ENCODE data around the gene MRPL23. TPM values are rescaled to one million over a fixed set of nuclear protein-coding genes. Genes with fewer than 3 reads are reported as not detected.

The MRPL23 gene
- total RNA-seq, 2 experiments from 2014 or later = 31.1 to 38.3 TPM

DNA sequence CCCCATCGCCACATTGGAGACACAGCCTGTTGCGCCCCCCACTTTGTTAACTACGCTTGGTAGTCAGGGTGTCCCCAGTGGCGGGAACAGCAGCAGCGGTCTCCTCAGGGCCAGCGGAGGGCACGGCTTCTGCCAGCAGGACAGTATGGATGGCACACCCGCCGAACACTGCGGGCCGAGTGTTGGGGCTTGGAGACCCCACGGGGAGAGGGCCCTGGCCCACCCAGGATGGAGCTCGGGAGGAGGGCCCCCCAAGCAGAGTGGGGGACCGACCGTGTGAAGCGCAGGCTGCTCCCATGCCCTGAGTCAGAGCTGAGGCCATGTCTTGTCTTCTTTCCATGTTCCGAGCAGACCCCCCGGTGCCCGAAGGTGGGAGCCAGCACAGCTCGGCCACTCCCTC lies 17.8 kb downstream of the MRPL23 start:
- CTCF ChIA-PET = interaction anchor here (0.8 kb wide), 1 partner anchor 271 kb away, joined by 3 read pairs; no protein-coding TSS in a partner anchor
- H3K9me3 Mint-ChIP-seq = no peaks in the 10 kb centered on the region
- Histone ChIP-seq H3K4me1 (ENCODE audit: insufficient read depth, low read length) (no peaks in the 10 kb centered on the region), H3K9me3 (ENCODE audit: control insufficient read depth in 1 of 2, insufficient read depth in 1 of 2, low read length in 2 of 2) (no peaks in the 10 kb centered on the region), H3K27ac (ENCODE audit: low read depth in 1 of 2, low read length in 2 of 2) (no peak overlapping the region), H3K27me3 (ENCODE audit: control insufficient read depth in 1 of 2, insufficient read depth in 2 of 2, low read length in 2 of 2) (no peaks in the 10 kb centered on the region), H3K36me3 (ENCODE audit: insufficient read depth, low read length) (no peaks in the 10 kb centered on the region), H3K4me3 (ENCODE audit: low read length) (no peak overlapping the region)
- intact Hi-C loops (cut with DNase I, micrococcal nuclease) = no loop called here
- TF ChIP-seq CTCF (IDR thresholded peaks at IDR 0.05) = no peak
- POLR2A ChIA-PET = no interaction called here
- DNase-seq (no peak), ATAC-seq (ENCODE audit: poor library complexity) (no peak)
- no peak overlapping the region for H3K27ac Mint-ChIP-seq
- H3K4me3 Mint-ChIP-seq = no peak overlapping the region
- H3K4me1 Mint-ChIP-seq (ENCODE audit: low read depth) = no peaks in the 10 kb centered on the region
- no peaks in the 10 kb centered on the region for H3K36me3 Mint-ChIP-seq (ENCODE audit: low read depth)
- H3K27me3 Mint-ChIP-seq = no peaks in the 10 kb centered on the region

DNA sequence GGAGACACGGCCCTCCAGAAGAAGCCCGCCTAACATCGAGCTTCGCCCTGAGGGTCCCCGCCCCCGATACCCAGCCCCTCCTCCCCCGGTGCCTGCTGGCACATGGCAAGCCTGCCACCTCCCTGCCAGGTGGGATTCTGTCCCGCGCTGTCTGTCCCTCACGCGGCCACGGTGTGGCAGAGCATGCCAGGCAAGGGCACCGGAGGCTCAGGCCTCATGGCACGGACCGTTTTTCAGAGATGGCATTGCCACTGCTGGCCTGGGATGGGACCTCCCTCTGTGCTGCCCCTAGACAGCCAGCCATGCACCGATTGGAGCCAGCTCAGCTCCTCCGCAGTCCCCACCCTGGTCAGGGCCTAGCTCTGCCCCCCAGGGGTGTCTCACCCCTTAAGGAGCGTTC lies 19.4 kb downstream of the MRPL23 start:
- ChIA-PET CTCF (no interaction called here), POLR2A (no interaction called here)
- intact Hi-C loops (cut with DNase I, micrococcal nuclease) = no loop called here
- no peaks in the 10 kb centered on the region for H3K27me3 ChIP-seq (ENCODE audit: control insufficient read depth in 1 of 2, insufficient read depth in 2 of 2, low read length in 2 of 2)
- no peak for DNase-seq
- H3K27me3 Mint-ChIP-seq = no peaks in the 10 kb centered on the region
- no peaks in the 10 kb centered on the region for H3K9me3 Mint-ChIP-seq
- H3K27ac Mint-ChIP-seq = no peak overlapping the region
- H3K9me3 ChIP-seq (ENCODE audit: control insufficient read depth in 1 of 2, insufficient read depth in 1 of 2, low read length in 2 of 2) = no peaks in the 10 kb centered on the region
- TF ChIP-seq CTCF (IDR thresholded peaks at IDR 0.05) = no peak
- ATAC-seq (ENCODE audit: poor library complexity) = no peak
- no peaks in the 10 kb centered on the region for H3K36me3 ChIP-seq (ENCODE audit: insufficient read depth, low read length)
- H3K4me1 Mint-ChIP-seq (ENCODE audit: low read depth) = no peaks in the 10 kb centered on the region
- H3K4me3 Mint-ChIP-seq = no peak overlapping the region
- H3K27ac ChIP-seq (ENCODE audit: low read depth in 1 of 2, low read length in 2 of 2) = no peak overlapping the region
- H3K4me3 ChIP-seq (ENCODE audit: low read length) = no peak overlapping the region
- H3K36me3 Mint-ChIP-seq (ENCODE audit: low read depth) = no peaks in the 10 kb centered on the region
- H3K4me1 ChIP-seq (ENCODE audit: insufficient read depth, low read length) = no peaks in the 10 kb centered on the region

DNA sequence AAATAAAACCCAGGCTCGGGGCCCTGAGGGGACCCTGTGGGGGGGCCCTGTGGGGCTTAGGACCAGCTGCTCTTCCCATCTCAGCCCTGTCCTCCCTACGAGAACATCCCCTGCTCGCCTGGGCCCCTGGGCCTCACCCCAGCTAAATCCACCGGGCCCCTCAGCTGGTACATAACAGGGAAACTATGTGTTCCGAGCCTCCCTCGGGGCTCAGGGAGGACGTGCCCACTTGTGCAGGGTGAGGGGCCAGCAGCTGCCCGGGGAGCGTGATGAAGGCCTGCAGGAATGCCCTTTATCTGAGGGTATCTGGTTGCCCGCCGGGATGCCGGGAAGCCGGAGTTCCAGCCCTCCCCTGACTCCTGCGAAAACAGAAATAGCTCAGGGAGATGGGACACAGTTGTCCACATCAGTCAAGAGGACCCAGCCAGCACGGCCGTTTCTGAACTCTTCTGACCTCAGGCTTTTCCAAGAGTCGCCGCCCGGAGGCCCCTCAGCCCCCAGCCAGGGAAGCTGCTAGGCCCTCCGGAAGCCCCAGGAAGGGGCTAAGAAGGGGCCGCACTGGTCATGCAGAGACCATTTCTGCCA lies 20.6 kb downstream of the MRPL23 start:
- H3K27ac Mint-ChIP-seq = no peak overlapping the region
- Histone ChIP-seq H3K4me1 (ENCODE audit: insufficient read depth, low read length) (no peaks in the 10 kb centered on the region), H3K27ac (ENCODE audit: low read depth in 1 of 2, low read length in 2 of 2) (no peak overlapping the region), H3K4me3 (ENCODE audit: low read length) (no peak overlapping the region), H3K36me3 (ENCODE audit: insufficient read depth, low read length) (no peaks in the 10 kb centered on the region), H3K9me3 (ENCODE audit: control insufficient read depth in 1 of 2, insufficient read depth in 1 of 2, low read length in 2 of 2) (no peaks in the 10 kb centered on the region), H3K27me3 (ENCODE audit: control insufficient read depth in 1 of 2, insufficient read depth in 2 of 2, low read length in 2 of 2) (no peaks in the 10 kb centered on the region)
- H3K36me3 Mint-ChIP-seq (ENCODE audit: low read depth) = no peaks in the 10 kb centered on the region
- intact Hi-C loops (cut with DNase I, micrococcal nuclease) = no loop called here
- H3K4me1 Mint-ChIP-seq (ENCODE audit: low read depth) = no peaks in the 10 kb centered on the region
- no peaks in the 10 kb centered on the region for H3K27me3 Mint-ChIP-seq
- CTCF ChIA-PET = no interaction called here
- POLR2A ChIA-PET = no interaction called here
- no peaks in the 10 kb centered on the region for H3K9me3 Mint-ChIP-seq
- no peak overlapping the region for H3K4me3 Mint-ChIP-seq
- ATAC-seq (ENCODE audit: poor library complexity) = no peak
- DNase-seq = no peak
- no peak for TF ChIP-seq CTCF (IDR thresholded peaks at IDR 0.05)
